Chondrocyte (in vitro differentiated cells): ENCODE results near the gene FTCDNL1. TPM values are rescaled to one million over a fixed set of nuclear protein-coding genes. Genes with fewer than 3 reads are reported as not detected.

Source experiments
- DNase-seq: peaks from one replicate; pipeline ENCODE4 v3.0.0; 2021; ENCODE audit warnings: mixed read lengths, low spot score
- H3K27ac Mint-ChIP-seq: one replicate; pipeline ENCODE4 v1.8.0; 2021; ENCODE audit warnings: mild to moderate bottlenecking, moderate library complexity, mixed read lengths; ENCODE audit not compliant: unreplicated experiment
- H3K27me3 Mint-ChIP-seq: 2 replicates; pipeline ENCODE4 v1.8.0; 2021; ENCODE audit warnings: low read depth, mixed read lengths
- H3K36me3 Mint-ChIP-seq: 2 replicates; pipeline ENCODE4 v1.8.0; 2021; ENCODE audit warnings: low read depth, mixed read lengths
- H3K4me1 Mint-ChIP-seq: 2 replicates; pipeline ENCODE4 v1.8.0; 2021; ENCODE audit warnings: low read depth, mild to moderate bottlenecking, mixed read lengths
- H3K4me3 Mint-ChIP-seq: one replicate; pipeline ENCODE4 v1.8.0; 2021; ENCODE audit warnings: mild to moderate bottlenecking, moderate library complexity, mixed read lengths; ENCODE audit not compliant: unreplicated experiment
- H3K9me3 Mint-ChIP-seq: 2 replicates; pipeline ENCODE4 v1.8.0; 2021; ENCODE audit warnings: low read depth, mixed read lengths
- total RNA-seq: library from RNA; stranded (reverse); gene quantifications from 3 replicates; pipeline ENCODE4 v1.2.1, GENCODE V29; 2021
- TF ChIP-seq, protein P1 (sequence below): fragments of 200-600 bp; sonication (generic); IDR thresholded peaks from 2 replicates; pipeline ENCODE4 v1.5.0; 2021; ENCODE audit warnings: antibody characterized with exemption, mild to moderate bottlenecking, moderate library complexity

Gene FTCDNL1
- total RNA-seq, 1 donor from 2014 or later = 0.65 TPM

DNA sequence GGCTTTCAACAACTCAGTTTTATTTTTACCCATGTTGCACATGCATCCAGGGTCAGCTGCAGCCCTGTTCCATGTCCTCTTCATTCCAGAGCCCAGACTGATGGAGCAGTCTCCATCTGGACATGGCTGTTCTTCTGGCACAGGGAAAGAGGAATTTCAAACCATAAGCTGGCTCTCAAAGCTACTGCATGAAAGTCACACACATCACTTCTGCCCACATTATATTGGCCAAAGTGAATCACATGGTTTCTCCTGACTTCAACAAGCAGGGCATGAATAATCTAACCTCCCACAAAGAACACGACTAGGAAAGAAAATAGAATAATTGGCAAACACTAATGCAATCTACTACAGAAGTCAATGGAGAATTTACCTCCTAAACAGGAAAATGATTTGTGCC lies 94.2 kb downstream of the FTCDNL1 start:
- TF ChIP-seq, protein P1, sequence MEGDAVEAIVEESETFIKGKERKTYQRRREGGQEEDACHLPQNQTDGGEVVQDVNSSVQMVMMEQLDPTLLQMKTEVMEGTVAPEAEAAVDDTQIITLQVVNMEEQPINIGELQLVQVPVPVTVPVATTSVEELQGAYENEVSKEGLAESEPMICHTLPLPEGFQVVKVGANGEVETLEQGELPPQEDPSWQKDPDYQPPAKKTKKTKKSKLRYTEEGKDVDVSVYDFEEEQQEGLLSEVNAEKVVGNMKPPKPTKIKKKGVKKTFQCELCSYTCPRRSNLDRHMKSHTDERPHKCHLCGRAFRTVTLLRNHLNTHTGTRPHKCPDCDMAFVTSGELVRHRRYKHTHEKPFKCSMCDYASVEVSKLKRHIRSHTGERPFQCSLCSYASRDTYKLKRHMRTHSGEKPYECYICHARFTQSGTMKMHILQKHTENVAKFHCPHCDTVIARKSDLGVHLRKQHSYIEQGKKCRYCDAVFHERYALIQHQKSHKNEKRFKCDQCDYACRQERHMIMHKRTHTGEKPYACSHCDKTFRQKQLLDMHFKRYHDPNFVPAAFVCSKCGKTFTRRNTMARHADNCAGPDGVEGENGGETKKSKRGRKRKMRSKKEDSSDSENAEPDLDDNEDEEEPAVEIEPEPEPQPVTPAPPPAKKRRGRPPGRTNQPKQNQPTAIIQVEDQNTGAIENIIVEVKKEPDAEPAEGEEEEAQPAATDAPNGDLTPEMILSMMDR = no peak
- no peaks in the 10 kb centered on the region for H3K36me3 Mint-ChIP-seq
- peaks cover 7% of the 10 kb centered on the region for H3K9me3 Mint-ChIP-seq
- DNase-seq = no peak
- H3K27ac Mint-ChIP-seq = no peak overlapping the region
- no peak overlapping the region for H3K4me3 Mint-ChIP-seq
- H3K4me1 Mint-ChIP-seq = no peaks in the 10 kb centered on the region
- H3K27me3 Mint-ChIP-seq = peaks cover 16% of the 10 kb centered on the region

DNA sequence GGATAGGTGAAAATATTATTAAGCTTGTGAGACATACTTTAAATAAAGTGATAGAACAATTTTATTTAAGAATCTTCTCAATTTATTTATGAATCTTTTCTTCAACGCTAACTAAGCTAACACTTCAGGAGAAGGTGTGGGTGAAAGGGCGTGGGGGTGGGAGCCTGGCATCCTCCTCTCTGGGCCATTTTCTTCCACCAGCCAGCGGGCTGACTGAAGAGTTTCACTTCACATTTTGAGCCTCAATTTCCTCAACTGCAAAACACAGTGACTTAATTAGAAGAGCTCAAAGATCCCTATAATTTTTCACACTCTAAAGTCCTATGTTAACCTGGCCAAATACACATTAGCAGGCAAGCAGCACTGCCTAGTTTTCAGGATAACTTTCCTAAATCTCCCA lies 94.8 kb downstream of the FTCDNL1 start:
- DNase-seq = no peak
- no peaks in the 10 kb centered on the region for H3K4me1 Mint-ChIP-seq
- H3K27me3 Mint-ChIP-seq = peaks cover 14% of the 10 kb centered on the region
- H3K9me3 Mint-ChIP-seq = peaks cover 7% of the 10 kb centered on the region
- TF ChIP-seq, protein P1 = no peak
- no peak overlapping the region for H3K27ac Mint-ChIP-seq
- no peak overlapping the region for H3K4me3 Mint-ChIP-seq
- H3K36me3 Mint-ChIP-seq = no peaks in the 10 kb centered on the region

DNA sequence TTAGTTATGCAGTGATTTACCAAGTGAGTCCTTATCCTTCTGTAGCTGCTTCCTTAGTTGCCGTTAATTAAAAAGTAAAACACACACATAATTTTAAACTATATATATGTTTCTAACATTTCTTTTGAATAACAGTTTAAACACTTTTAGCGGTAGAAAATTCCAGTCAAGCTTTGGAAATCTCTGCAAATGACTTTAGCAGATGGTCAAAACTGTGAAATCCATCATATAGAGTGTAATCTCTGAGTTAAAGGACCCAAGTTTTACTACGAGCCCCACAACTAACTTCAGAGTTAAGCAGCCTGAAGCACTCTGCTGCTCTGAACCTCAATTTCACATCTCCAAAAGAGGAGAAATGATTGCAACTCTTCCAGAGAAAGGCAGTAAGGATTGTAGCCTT lies 96.2 kb downstream of the FTCDNL1 start:
- Mint-ChIP-seq H3K27me3 (peaks cover 17% of the 10 kb centered on the region), H3K27ac (no peak overlapping the region), H3K4me1 (no peaks in the 10 kb centered on the region), H3K4me3 (no peak overlapping the region), H3K36me3 (no peaks in the 10 kb centered on the region), H3K9me3 (peaks cover 7% of the 10 kb centered on the region)
- DNase-seq = no peak
- TF ChIP-seq, protein P1 = no peak

DNA sequence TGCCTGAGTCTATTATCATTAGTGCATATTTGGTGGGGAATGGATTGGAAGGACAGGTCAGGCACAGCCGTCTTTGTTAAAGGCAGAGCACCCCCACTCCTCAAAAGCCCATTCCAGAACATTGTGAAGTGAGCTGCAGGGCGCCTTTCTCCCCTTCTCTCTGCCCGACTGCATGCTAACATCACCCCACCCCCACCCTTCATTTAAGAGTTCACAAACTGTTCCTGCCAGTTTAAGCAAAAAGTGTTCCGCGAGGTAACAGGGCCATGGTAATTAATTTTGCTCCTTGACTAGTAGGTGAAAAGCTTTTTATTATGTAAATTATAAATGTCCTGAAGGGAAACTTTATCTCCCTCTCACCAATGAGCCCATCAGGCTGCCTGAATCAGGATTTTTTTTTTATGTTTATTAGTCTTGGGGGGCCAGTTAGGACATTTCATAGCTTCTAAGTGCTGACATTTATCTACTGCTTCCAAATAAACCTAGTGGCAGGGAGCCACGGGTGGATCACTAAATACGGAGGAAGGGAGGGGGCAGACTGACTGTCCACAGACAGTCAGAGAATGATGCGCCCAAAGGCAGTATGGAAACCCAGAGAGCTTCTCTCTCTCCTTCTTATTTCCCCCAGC lies 99.4 kb downstream of the FTCDNL1 start:
- Mint-ChIP-seq H3K27ac (no peak overlapping the region), H3K36me3 (no peaks in the 10 kb centered on the region), H3K27me3 (peaks cover 27% of the 10 kb centered on the region), H3K4me3 (no peak overlapping the region), H3K9me3 (peaks cover 7% of the 10 kb centered on the region), H3K4me1 (peaks cover 4% of the 10 kb centered on the region)
- DNase-seq = no peak
- TF ChIP-seq, protein P1 = no peak

DNA sequence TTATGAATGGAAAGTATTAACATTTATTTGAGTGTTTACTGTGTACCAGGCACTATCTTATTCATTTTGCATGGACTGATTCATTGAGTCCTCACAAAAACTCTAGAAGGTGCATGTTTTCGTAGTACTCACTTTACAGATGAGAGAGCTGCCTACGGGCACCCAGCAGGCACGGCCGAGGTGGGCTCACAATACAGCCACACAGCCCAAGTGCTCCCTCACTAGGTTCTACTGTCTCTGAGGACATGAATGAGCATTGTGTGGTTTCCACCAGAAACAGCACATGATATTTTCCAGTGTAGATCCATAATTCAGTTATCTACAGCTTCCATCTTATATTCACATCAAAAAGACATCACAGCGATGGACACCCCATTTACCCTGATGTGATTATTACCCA lies 101.4 kb downstream of the FTCDNL1 start:
- TF ChIP-seq, protein P1 = no peak
- Mint-ChIP-seq H3K4me1 (peaks cover 9% of the 10 kb centered on the region), H3K36me3 (no peaks in the 10 kb centered on the region), H3K9me3 (peaks cover 7% of the 10 kb centered on the region), H3K4me3 (no peak overlapping the region), H3K27ac (no peak overlapping the region), H3K27me3 (peaks cover 24% of the 10 kb centered on the region)
- DNase-seq = no peak
